GM19193 (cell line): ENCODE data around the gene CDK2.

ENCODE experiments used
- POLR2A ChIP-seq: IDR thresholded peaks from 4 replicates; pipeline ENCODE4 v1.6.1; 2011; ENCODE audit not compliant: insufficient read depth, insufficient read length; ENCODE audit errors: extremely low read depth

The CDK2 gene

GRCh38 chr12:55965941-55966407, 656 bp upstream of the CDK2 start, which contains the start of gene PMEL:
Gene PMEL, minus strand, starts transcription at chr12:55966042. Its CDS starts 31 bp downstream, at chr12:55966011.
- no peak for TF ChIP-seq POLR2A

GRCh38 chr12:55969356-55969755, 2.7 kb downstream of the CDK2 start:
- no peak for TF ChIP-seq POLR2A

GRCh38 chr12:55970775-55971174, 4.1 kb downstream of the CDK2 start:
- no peak for TF ChIP-seq POLR2A

- TF ChIP-seq POLR2A, result no peak
Observed at GRCh38 chr12:55972042-55972441, 5.4 kb downstream of the CDK2 start.

GRCh38 chr12:55972456-55972855, 5.8 kb downstream of the CDK2 start:
- no peak for TF ChIP-seq POLR2A

GRCh38 chr12:55972911-55973598, 6.4 kb downstream of the CDK2 start:
- TF ChIP-seq POLR2A, result no peak

- TF ChIP-seq POLR2A, result peak; percentile 92
Observed at GRCh38 chr12:55973599-55974307, 7.1 kb downstream of the CDK2 start, which contains the start of gene RAB5B. Gene RAB5B, plus strand, starts transcription at chr12:55974078. Its CDS starts 12,883 bp downstream, at chr12:55986961.

- TF ChIP-seq POLR2A, result no peak
Observed at GRCh38 chr12:55974308-55974730, 7.7 kb downstream of the CDK2 start.

- TF ChIP-seq POLR2A, result no peak
Observed at GRCh38 chr12:55978393-55978792, 11.8 kb downstream of the CDK2 start.

- no peak for TF ChIP-seq POLR2A
Observed at GRCh38 chr12:55979069-55979468, 12.4 kb downstream of the CDK2 start.

- TF ChIP-seq POLR2A, result no peak
Observed at GRCh38 chr12:55982319-55982936, 15.8 kb downstream of the CDK2 start.

GRCh38 chr12:55983232-55983842, 16.7 kb downstream of the CDK2 start:
- no peak for TF ChIP-seq POLR2A

GRCh38 chr12:55984861-55985260, 18.2 kb downstream of the CDK2 start:
- no peak for TF ChIP-seq POLR2A

- TF ChIP-seq POLR2A, result no peak
Observed at GRCh38 chr12:55985341-55985740, 18.7 kb downstream of the CDK2 start.

GRCh38 chr12:55991110-55991509, 24.5 kb downstream of the CDK2 start:
- TF ChIP-seq POLR2A, result no peak

- no peak for TF ChIP-seq POLR2A
Observed at GRCh38 chr12:55993230-55993853, 26.7 kb downstream of the CDK2 start.

GRCh38 chr12:55995366-55995765, 28.7 kb downstream of the CDK2 start:
- no peak for TF ChIP-seq POLR2A
